ENCODE results near the gene TBC1D7. TPM values are rescaled to one million over a fixed set of nuclear protein-coding genes. Genes with fewer than 3 reads are reported as not detected.

TBC1D7 gene
- total and polyA plus RNA-seq, 2 of the 4 experiments (the other 2 are of a cell fraction), result 14.3 to 22.6 TPM

GRCh38 chr6:13267142-13267651 is 61.1 kb downstream of the TBC1D7 start:
- Histone ChIP-seq H4K20me1 (ENCODE audit: insufficient read depth, low read length) (no peaks in the 10 kb centered on the region), H3K27ac (ENCODE audit: insufficient read depth, low read length) (no peak overlapping the region), H3K4ac (ENCODE audit: low read depth, low read length) (no peak overlapping the region), H3K79me1 (ENCODE audit: low read depth in 1 of 2, low read length in 2 of 2) (no peaks in the 10 kb centered on the region), H2AK5ac (ENCODE audit: low read depth, low read length) (no peak overlapping the region), H2BK20ac (ENCODE audit: low read depth, low read length) (no peak overlapping the region), H2BK15ac (ENCODE audit: low read depth, low read length) (no peak overlapping the region), H4K91ac (ENCODE audit: insufficient read depth, low read depth, low read length) (no peak overlapping the region), H2BK120ac (ENCODE audit: low read depth, low read length) (no peak overlapping the region), H3K23ac (ENCODE audit: low read depth, low read length) (no peak overlapping the region), H2AFZ (replicated peaks; ENCODE audit: low read length, poor library complexity) (no peak overlapping the region), H3K18ac (ENCODE audit: low read depth, low read length) (no peak overlapping the region), H4K5ac (ENCODE audit: low read depth, low read length) (no peak overlapping the region), H2AK9ac (replicated peaks; ENCODE audit: low read depth, low read length, poor library complexity) (no peak overlapping the region), H3K4me3 (ENCODE audit: insufficient read depth, low read depth, low read length) (no peak overlapping the region), H3K36me3 (ENCODE audit: control insufficient read depth, insufficient read depth, low read length) (no peaks in the 10 kb centered on the region), H4K8ac (ENCODE audit: low read depth in 2 of 2, low read length in 2 of 2) (no peak overlapping the region), H3K27me3 (ENCODE audit: control insufficient read depth, insufficient read depth, low read length) (no peaks in the 10 kb centered on the region; the same call in 1 of the 2 replicates), H3K4me2 (ENCODE audit: low read depth, low read length) (no peak overlapping the region), H3K9me3 (ENCODE audit: control insufficient read depth, insufficient read depth, low read length) (no peaks in the 10 kb centered on the region), H3K14ac (replicated peaks; ENCODE audit: low read depth, low read length) (no peak overlapping the region), H3K56ac (ENCODE audit: extremely low read depth, insufficient read depth, low read length) (no peak overlapping the region), H3K9me1 (ENCODE audit: insufficient read depth, low read length) (no peaks in the 10 kb centered on the region), H2BK5ac (ENCODE audit: low read depth, low read length, poor library complexity, severe bottlenecking) (no peak overlapping the region), H3K9ac (ENCODE audit: low read depth, low read length) (no peak overlapping the region), H3K4me1 (ENCODE audit: control insufficient read depth, insufficient read depth, low read length) (no peaks in the 10 kb centered on the region)
- dilution Hi-C loops (cut with HindIII; ENCODE audit: low sequenced_read_pairs, unreplicated experiment), result no loop called here
- intact Hi-C loops (cut with micrococcal nuclease), result no loop called here
- no TSS peak for BruUV-seq (replicated peaks)
- DNase-seq (no peak), ATAC-seq (ENCODE audit: low read depth) (no peak)
- no CpG with 5 or more reads among the region's 2 CpGs for WGBS, 2 experiments (ENCODE audit: extremely low coverage in 2 of 2, insufficient read length in 1 of 2)
- TF ChIP-seq RAD21 (IDR thresholded peaks at IDR 0.05; ENCODE audit: low read length), result no peak
- no peak for TF ChIP-seq CHD1 (IDR thresholded peaks at IDR 0.05; ENCODE audit: low read depth, low read length)
- no peak for TF ChIP-seq MAZ (IDR thresholded peaks at IDR 0.05; ENCODE audit: borderline replicate concordance, low read depth, low read length)
- no peak for TF ChIP-seq MXI1 (IDR thresholded peaks at IDR 0.05; ENCODE audit: borderline replicate concordance, low read depth, low read length)
- TF ChIP-seq BHLHE40 (IDR thresholded peaks at IDR 0.05; ENCODE audit: low read depth, low read length), result no peak
- TF ChIP-seq, protein P1, sequence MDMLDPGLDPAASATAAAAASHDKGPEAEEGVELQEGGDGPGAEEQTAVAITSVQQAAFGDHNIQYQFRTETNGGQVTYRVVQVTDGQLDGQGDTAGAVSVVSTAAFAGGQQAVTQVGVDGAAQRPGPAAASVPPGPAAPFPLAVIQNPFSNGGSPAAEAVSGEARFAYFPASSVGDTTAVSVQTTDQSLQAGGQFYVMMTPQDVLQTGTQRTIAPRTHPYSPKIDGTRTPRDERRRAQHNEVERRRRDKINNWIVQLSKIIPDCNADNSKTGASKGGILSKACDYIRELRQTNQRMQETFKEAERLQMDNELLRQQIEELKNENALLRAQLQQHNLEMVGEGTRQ (IDR thresholded peaks at IDR 0.05; ENCODE audit: low read depth, low read length), result no peak
- TF ChIP-seq FOS (IDR thresholded peaks at IDR 0.05; ENCODE audit: low read depth, low read length), result no peak
- no peak for TF ChIP-seq SMC3 (IDR thresholded peaks at IDR 0.05; ENCODE audit: low read depth, low read length)
- TF ChIP-seq RFX5 (IDR thresholded peaks at IDR 0.05; ENCODE audit: low read depth, low read length), result no peak
- no peak for TF ChIP-seq NFE2L2 (IDR thresholded peaks at IDR 0.05; ENCODE audit: low read depth, low read length)
- TF ChIP-seq RCOR1 (IDR thresholded peaks at IDR 0.05; ENCODE audit: insufficient replicate concordance, low read length), result no peak
- no peak for TF ChIP-seq MAFK (IDR thresholded peaks at IDR 0.05; ENCODE audit: low read depth, low read length)
- TF ChIP-seq CEBPB (IDR thresholded peaks at IDR 0.05; ENCODE audit: low read depth, low read length), result no peak
- no peak for TF ChIP-seq ELK1 (IDR thresholded peaks at IDR 0.05; ENCODE audit: borderline replicate concordance, low read depth, low read length)
- no peak for TF ChIP-seq CTCF (conservative IDR thresholded peaks at IDR 0.05; ENCODE audit: low read depth, low read length)
- ChIA-PET POLR2A (ENCODE audit: unreplicated experiment) (no interaction called here), CTCF (no interaction called here)
- in situ Hi-C loops (cut with MboI; ENCODE audit: low sequenced_read_pairs), result no loop called here
